Measurements from ENCODE around the gene LRIF1.
"Not testable (repeated sequence)": the region's sequence is repeated elsewhere in the genome, so short reads cannot be mapped to it uniquely, and the experiment has no call there.

The LRIF1 gene

GRCh38 chr1:110963691-110964454 lies at the start of gene LRIF1:
TSS of gene LRIF1 (minus strand) at chr1:110963922. CDS start at chr1:110963688, 234 bp downstream.
- peak; percentile 100 for DNase-seq

GRCh38 chr1:111008031-111008430 lies 44.3 kb upstream of the LRIF1 start:
- no peak for DNase-seq

GRCh38 chr1:111006556-111006955 lies 42.8 kb upstream of the LRIF1 start:
- no peak for DNase-seq

GRCh38 chr1:110999607-111000006 lies 35.9 kb upstream of the LRIF1 start:
- not testable (repeated sequence) for DNase-seq

- DNase-seq = not testable (repeated sequence)
These were observed 28.6 kb upstream of the LRIF1 start for GRCh38 chr1:110992329-110992728.

- DNase-seq = not testable (repeated sequence)
These were observed 27.6 kb upstream of the LRIF1 start for GRCh38 chr1:110991295-110991694.

GRCh38 chr1:110990541-110990940 lies 26.8 kb upstream of the LRIF1 start:
- no peak for DNase-seq

- no peak for DNase-seq
These were observed 22.7 kb upstream of the LRIF1 start for GRCh38 chr1:110986407-110986891.

GRCh38 chr1:110982320-110982719 lies 18.6 kb upstream of the LRIF1 start:
- DNase-seq = no peak

GRCh38 chr1:110979154-110979553 lies 15.4 kb upstream of the LRIF1 start:
- no peak for DNase-seq

GRCh38 chr1:110976089-110976488 lies 12.4 kb upstream of the LRIF1 start:
- no peak for DNase-seq

- no peak for DNase-seq
These were observed 11.5 kb upstream of the LRIF1 start for GRCh38 chr1:110975265-110975664.

- no peak for DNase-seq
These were observed 3.5 kb upstream of the LRIF1 start for GRCh38 chr1:110967256-110967655.

GRCh38 chr1:110964455-110964903 lies 757 bp upstream of the LRIF1 start:
- no peak for DNase-seq

- DNase-seq = peak; percentile 69
These were observed 631 bp downstream of the LRIF1 start for GRCh38 chr1:110962892-110963690.

- no peak for DNase-seq
These were observed 1.8 kb downstream of the LRIF1 start for GRCh38 chr1:110961902-110962301.

GRCh38 chr1:110960777-110961420 lies 2.8 kb downstream of the LRIF1 start:
- DNase-seq = no peak

- DNase-seq = no peak
These were observed 5.9 kb downstream of the LRIF1 start for GRCh38 chr1:110957798-110958197.

- DNase-seq = no peak
These were observed 7.1 kb downstream of the LRIF1 start for GRCh38 chr1:110956586-110956985.

GRCh38 chr1:110953031-110953430 lies 10.7 kb downstream of the LRIF1 start:
- DNase-seq = no peak

- no peak for DNase-seq
These were observed 11.7 kb downstream of the LRIF1 start for GRCh38 chr1:110952031-110952430.

- no peak for DNase-seq
These were observed 12.6 kb downstream of the LRIF1 start for GRCh38 chr1:110951161-110951560.

Measured in stimulated activated CD8-positive, alpha-beta memory T cell treated with anti-CD3 and anti-CD28 coated beads, Interleukin-4, amount 100 ng/mL, for 48 hours (primary cell).